T1000 (cell line): ENCODE results near the gene NT5C1B.
"Not testable (repeated sequence)": the region's sequence is repeated elsewhere in the genome, so short reads cannot be mapped to it uniquely, and the experiment has no call there.

Source experiments
- DNase-seq: peaks from one replicate; lab custom pipeline; 2025; ENCODE audit warnings: mixed read lengths; lab: John Stamatoyannopoulos, UW

NT5C1B gene

GRCh38 chr2:18589354-18589753 is at the start of gene NT5C1B:
Gene NT5C1B (minus strand): TSS chr2:18589569. CDS start chr2:18589468, 101 bp downstream.
- no peak for DNase-seq

- DNase-seq: no peak
These were observed 47.8 kb upstream of the NT5C1B start for GRCh38 chr2:18637196-18637595.

GRCh38 chr2:18632699-18633098 is 43.3 kb upstream of the NT5C1B start:
- DNase-seq: not testable (repeated sequence)

GRCh38 chr2:18630941-18631340 is 41.6 kb upstream of the NT5C1B start:
- no peak for DNase-seq

GRCh38 chr2:18630541-18630940 is 41.2 kb upstream of the NT5C1B start:
- no peak for DNase-seq

GRCh38 chr2:18630101-18630500 is 40.7 kb upstream of the NT5C1B start:
- no peak for DNase-seq

- DNase-seq: no peak
These were observed 37.7 kb upstream of the NT5C1B start for GRCh38 chr2:18626958-18627650.

- DNase-seq: no peak
These were observed 36.9 kb upstream of the NT5C1B start for GRCh38 chr2:18626256-18626668.

GRCh38 chr2:18625563-18625962 is 36.2 kb upstream of the NT5C1B start:
- no peak for DNase-seq

GRCh38 chr2:18623782-18624181 is 34.4 kb upstream of the NT5C1B start:
- no peak for DNase-seq

GRCh38 chr2:18620867-18621632 is 31.7 kb upstream of the NT5C1B start:
- DNase-seq: no peak

GRCh38 chr2:18619091-18619490 is 29.7 kb upstream of the NT5C1B start:
- DNase-seq: no peak

- DNase-seq: no peak
These were observed 24.7 kb upstream of the NT5C1B start for GRCh38 chr2:18614041-18614440.

GRCh38 chr2:18612133-18612532 is 22.8 kb upstream of the NT5C1B start:
- no peak for DNase-seq

GRCh38 chr2:18611604-18612003 is 22.2 kb upstream of the NT5C1B start:
- DNase-seq: no peak

- no peak for DNase-seq
These were observed 21.8 kb upstream of the NT5C1B start for GRCh38 chr2:18611184-18611583.

- DNase-seq: no peak
These were observed 21.3 kb upstream of the NT5C1B start for GRCh38 chr2:18610651-18611050.

- DNase-seq: no peak
These were observed 20.7 kb upstream of the NT5C1B start for GRCh38 chr2:18610090-18610489.

GRCh38 chr2:18605115-18605514 is 15.7 kb upstream of the NT5C1B start:
- no peak for DNase-seq

- no peak for DNase-seq
These were observed 15.1 kb upstream of the NT5C1B start for GRCh38 chr2:18604531-18604885.

- no peak for DNase-seq
These were observed 14.6 kb upstream of the NT5C1B start for GRCh38 chr2:18603854-18604530.

GRCh38 chr2:18602298-18602697 is 12.9 kb upstream of the NT5C1B start:
- DNase-seq: no peak

GRCh38 chr2:18600255-18600613 is 10.9 kb upstream of the NT5C1B start:
- no peak for DNase-seq
